Activated gamma-delta T cell (primary cell): ENCODE results near the gene NRIP2.
"Not testable (repeated sequence)": the region's sequence is repeated elsewhere in the genome, so short reads cannot be mapped to it uniquely, and the experiment has no call there.

Experiments
- DNase-seq: peaks from one replicate; lab custom pipeline; 2025; lab: John Stamatoyannopoulos, UW
- total RNA-seq, 2 donors: gene quantifications; one replicate each; lab custom pipeline; 2026; lab: John Stamatoyannopoulos, UW

The NRIP2 gene
- 0 to 0.04 reads per million in 2 donors for total RNA-seq

- DNase-seq = no peak
These were observed at the start of gene NRIP2 for GRCh38 chr12:2834581-2835491. TSS of gene NRIP2 (minus strand) at chr12:2835035. CDS start at chr12:2834983, 52 bp downstream.

GRCh38 chr12:2879853-2880252, 45.0 kb upstream of the NRIP2 start:
- no peak for DNase-seq

- DNase-seq = no peak
These were observed 43.3 kb upstream of the NRIP2 start for GRCh38 chr12:2877953-2878732.

- DNase-seq = peak; percentile 71
These were observed 42.5 kb upstream of the NRIP2 start, which contains the start of the genes FOXM1 and RHNO1 for GRCh38 chr12:2877047-2877952. TSS of gene FOXM1 (minus strand) at chr12:2877174. CDS start at chr12:2874478, 2,696 bp downstream. TSS of gene RHNO1 (plus strand) at chr12:2877223. CDS start at chr12:2885367, 8,144 bp downstream.

GRCh38 chr12:2876431-2877046, 41.7 kb upstream of the NRIP2 start:
- no peak for DNase-seq

- not testable (repeated sequence) for DNase-seq
These were observed 34.3 kb upstream of the NRIP2 start for GRCh38 chr12:2868986-2869632.

- no peak for DNase-seq
These were observed 29.4 kb upstream of the NRIP2 start for GRCh38 chr12:2864198-2864597.

- DNase-seq = not testable (repeated sequence)
These were observed 28.6 kb upstream of the NRIP2 start for GRCh38 chr12:2863402-2863801.

- DNase-seq = no peak
These were observed 28.0 kb upstream of the NRIP2 start for GRCh38 chr12:2862876-2863275.

- DNase-seq = no peak
These were observed 25.3 kb upstream of the NRIP2 start for GRCh38 chr12:2860170-2860569.

GRCh38 chr12:2858944-2859421, 24.1 kb upstream of the NRIP2 start:
- DNase-seq = no peak

- no peak for DNase-seq
These were observed 23.5 kb upstream of the NRIP2 start for GRCh38 chr12:2858334-2858733.

GRCh38 chr12:2857576-2857975, 22.7 kb upstream of the NRIP2 start:
- no peak for DNase-seq

GRCh38 chr12:2857021-2857431, 22.2 kb upstream of the NRIP2 start, which contains the start of gene TEX52:
TSS of gene TEX52 (minus strand) at chr12:2857039. CDS start at chr12:2857026, 13 bp downstream.
- DNase-seq = no peak

- no peak for DNase-seq
These were observed 21.2 kb upstream of the NRIP2 start for GRCh38 chr12:2856051-2856450.

- no peak for DNase-seq
These were observed 20.7 kb upstream of the NRIP2 start for GRCh38 chr12:2855546-2855945.

GRCh38 chr12:2854669-2855453, 20.0 kb upstream of the NRIP2 start:
- no peak for DNase-seq

GRCh38 chr12:2853626-2854025, 18.8 kb upstream of the NRIP2 start:
- no peak for DNase-seq

GRCh38 chr12:2851931-2852330, 17.1 kb upstream of the NRIP2 start:
- DNase-seq = no peak
